H9 (cell line): ENCODE measurements around the gene COX6A1. TPM values are rescaled to one million over a fixed set of nuclear protein-coding genes. Genes with fewer than 3 reads are reported as not detected.

Experiments
- DNase-seq: peaks from one replicate; pipeline ENCODE4 v3.0.0-alpha.2; 2017
- H2AFZ ChIP-seq: one replicate; pipeline ENCODE4 v1.6.1; 2013; ENCODE audit warnings: mild to moderate bottlenecking, low read length, control low read depth, moderate library complexity
- H2AK5ac ChIP-seq: 2 replicates; pipeline ENCODE4 v1.6.1; 2013; ENCODE audit warnings: low read length, control low read depth, mixed read lengths; ENCODE audit not compliant: insufficient read length
- H2BK120ac ChIP-seq: one replicate; pipeline ENCODE4 v1.6.1; 2013; ENCODE audit warnings: low read depth, mild to moderate bottlenecking, low read length, control low read depth, inconsistent platforms; ENCODE audit not compliant: poor library complexity, severe bottlenecking
- H2BK12ac ChIP-seq: 2 replicates; pipeline ENCODE4 v1.6.1; 2013; ENCODE audit warnings: low read length, control low read depth, mixed read lengths, low read depth; ENCODE audit not compliant: insufficient read length
- H2BK15ac ChIP-seq: 2 replicates; pipeline ENCODE4 v1.6.1; 2013; ENCODE audit warnings: low read depth, low read length, control low read depth
- H2BK20ac ChIP-seq: one replicate; pipeline ENCODE4 v1.6.1; 2013; ENCODE audit warnings: low read depth, mild to moderate bottlenecking, low read length, control low read depth, inconsistent platforms; ENCODE audit not compliant: poor library complexity, severe bottlenecking
- H2BK5ac ChIP-seq: 2 replicates; pipeline ENCODE4 v1.6.1; 2013; ENCODE audit warnings: low read length, control low read depth, mixed read lengths; ENCODE audit not compliant: insufficient read length
- H3K14ac ChIP-seq: 2 replicates; pipeline ENCODE4 v1.6.1; 2013; ENCODE audit warnings: low read length, control low read depth; ENCODE audit not compliant: insufficient read depth
- H3K18ac ChIP-seq: 2 replicates; pipeline ENCODE4 v1.6.1; 2013; ENCODE audit warnings: low read depth, mild to moderate bottlenecking, mixed read lengths, low read length, control low read depth; ENCODE audit not compliant: insufficient read length
- H3K23ac ChIP-seq: 2 replicates; pipeline ENCODE4 v1.6.1; 2013; ENCODE audit warnings: low read length, control low read depth, mixed read lengths, low read depth; ENCODE audit not compliant: insufficient read length
- H3K23me2 ChIP-seq: 2 replicates; pipeline ENCODE4 v1.6.1; 2013; ENCODE audit warnings: low read depth, mild to moderate bottlenecking, mixed read lengths, low read length, control low read depth; ENCODE audit not compliant: insufficient read length, poor library complexity, severe bottlenecking
- H3K27ac ChIP-seq: 2 replicates; pipeline ENCODE4 v1.5.1; 2013; ENCODE audit warnings: low read length, control low read depth, mixed read lengths, low read depth; ENCODE audit not compliant: insufficient read length
- H3K27me3 ChIP-seq: 2 replicates; pipeline ENCODE4 v1.6.1; 2013; ENCODE audit warnings: low read length, control low read depth, inconsistent platforms; ENCODE audit not compliant: insufficient read depth
- H3K4ac ChIP-seq: 2 replicates; pipeline ENCODE4 v1.6.1; 2013; ENCODE audit warnings: low read depth, mild to moderate bottlenecking, control low read depth, inconsistent platforms, low read length, moderate library complexity
- H3K4me1 ChIP-seq: 2 replicates; pipeline ENCODE4 v1.6.1; 2013; ENCODE audit warnings: low read length, control low read depth, inconsistent platforms; ENCODE audit not compliant: insufficient read depth
- H3K4me2 ChIP-seq: 2 replicates; pipeline ENCODE4 v1.6.1; 2013; ENCODE audit warnings: low read length, control low read depth, mixed read lengths; ENCODE audit not compliant: insufficient read length, insufficient read depth
- H3K56ac ChIP-seq: 2 replicates; pipeline ENCODE4 v1.6.1; 2013; ENCODE audit warnings: low read depth, mild to moderate bottlenecking, mixed read lengths, low read length, control low read depth; ENCODE audit not compliant: insufficient read length
- H3K79me1 ChIP-seq: 2 replicates; pipeline ENCODE4 v1.6.1; 2013; ENCODE audit warnings: low read depth, mild to moderate bottlenecking, moderate library complexity, low read length, control low read depth, inconsistent platforms; ENCODE audit not compliant: insufficient read depth, poor library complexity, severe bottlenecking
- H3K79me2 ChIP-seq: 2 replicates; pipeline ENCODE4 v1.6.1; 2013; ENCODE audit warnings: low read length, control low read depth, inconsistent platforms; ENCODE audit not compliant: insufficient read depth
- H3K9ac ChIP-seq: 2 replicates; pipeline ENCODE4 v1.6.1; 2013; ENCODE audit warnings: low read length, control low read depth, mixed read lengths; ENCODE audit not compliant: insufficient read length; ENCODE audit errors: extremely low read depth
- H3K9me3 ChIP-seq: one replicate; pipeline ENCODE4 v1.6.1; 2013; ENCODE audit warnings: low read depth, low read length, inconsistent platforms; ENCODE audit not compliant: control insufficient read depth
- H3T11ph ChIP-seq: one replicate; pipeline ENCODE4 v1.6.1; 2013; ENCODE audit warnings: mild to moderate bottlenecking, low read length, control low read depth, inconsistent platforms
- H4K20me1 ChIP-seq: one replicate; pipeline ENCODE4 v1.6.1; 2013; ENCODE audit not compliant: control insufficient read depth, insufficient read length, insufficient read depth
- H4K5ac ChIP-seq: 2 replicates; pipeline ENCODE4 v1.6.1; 2013; ENCODE audit warnings: low read depth, mild to moderate bottlenecking, mixed read lengths, low read length, control low read depth; ENCODE audit not compliant: insufficient read length
- H4K8ac ChIP-seq: replicated peaks from 2 replicates; pipeline ENCODE4 v1.6.1; 2013; ENCODE audit warnings: low read length, control low read depth, mixed read lengths, low read depth; ENCODE audit not compliant: insufficient read length
- H4K91ac ChIP-seq: 2 replicates; pipeline ENCODE4 v1.6.1; 2013; ENCODE audit warnings: low read depth, mild to moderate bottlenecking, moderate library complexity, mixed read lengths, low read length, control low read depth; ENCODE audit not compliant: insufficient read length
- H3K27ac Mint-ChIP-seq, 3 experiments: 2 replicates in 2 of 3; 3 replicates in 1 of 3; pipeline ENCODE4 v1.8.0; 2020 to 2021; ENCODE audit warnings: mixed read lengths in 3 of 3, mild to moderate bottlenecking in 1 of 3, moderate library complexity in 1 of 3
- H3K27me3 Mint-ChIP-seq: 2 replicates; pipeline ENCODE4 v1.8.0; 2021; ENCODE audit warnings: low read depth, mild to moderate bottlenecking, moderate library complexity, mixed read lengths
- H3K36me3 Mint-ChIP-seq, 3 experiments: 2 replicates in 2 of 3; 3 replicates in 1 of 3; pipeline ENCODE4 v1.8.0; 2020 to 2021; ENCODE audit warnings: low read depth in 3 of 3, mixed read lengths in 3 of 3; ENCODE audit not compliant: insufficient read depth in 1 of 3
- H3K4me1 Mint-ChIP-seq, 2 experiments: 2 replicates each; pipeline ENCODE4 v1.8.0; 2020; ENCODE audit warnings: mixed read lengths in 2 of 2
- H3K4me3 Mint-ChIP-seq, 2 experiments: 2 replicates in 1 of 2; 3 replicates in 1 of 2; pipeline ENCODE4 v1.8.0; 2020 to 2021; ENCODE audit warnings: mild to moderate bottlenecking in 2 of 2, mixed read lengths in 2 of 2, moderate library complexity in 1 of 2
- H3K9me3 Mint-ChIP-seq, 2 experiments: 2 replicates in 1 of 2; 3 replicates in 1 of 2; pipeline ENCODE4 v1.8.0; 2020; ENCODE audit warnings: mild to moderate bottlenecking in 2 of 2, mixed read lengths in 2 of 2, moderate library complexity in 1 of 2
- WGBS: extraction: QIAGEN DNeasy Blood & Tissue Kit; methylation state at CpG from one replicate; pipeline ENCODE4 v1.1.7; 2013; ENCODE audit warnings: missing lambda C conversion rate, low lambda C conversion rate, mixed read lengths; ENCODE audit not compliant: insufficient read length; ENCODE audit errors: extremely low coverage; 5-methylcytosine and 5-hydroxymethylcytosine counted together
- total RNA-seq: library from RNA; stranded (reverse); gene quantifications from 2 replicates; pipeline ENCODE4 v1.2.1, GENCODE V29; 2021
- TF ChIP-seq, protein P1 (sequence below): fragments of 200-600 bp; sonication (generic); conservative IDR thresholded peaks from 3 replicates; pipeline ENCODE4 v1.8.0; 2021; ENCODE audit warnings: antibody characterized with exemption, mild to moderate bottlenecking

Gene COX6A1
- total RNA-seq, 1 experiment from 2014 or later, result 415 TPM

DNA sequence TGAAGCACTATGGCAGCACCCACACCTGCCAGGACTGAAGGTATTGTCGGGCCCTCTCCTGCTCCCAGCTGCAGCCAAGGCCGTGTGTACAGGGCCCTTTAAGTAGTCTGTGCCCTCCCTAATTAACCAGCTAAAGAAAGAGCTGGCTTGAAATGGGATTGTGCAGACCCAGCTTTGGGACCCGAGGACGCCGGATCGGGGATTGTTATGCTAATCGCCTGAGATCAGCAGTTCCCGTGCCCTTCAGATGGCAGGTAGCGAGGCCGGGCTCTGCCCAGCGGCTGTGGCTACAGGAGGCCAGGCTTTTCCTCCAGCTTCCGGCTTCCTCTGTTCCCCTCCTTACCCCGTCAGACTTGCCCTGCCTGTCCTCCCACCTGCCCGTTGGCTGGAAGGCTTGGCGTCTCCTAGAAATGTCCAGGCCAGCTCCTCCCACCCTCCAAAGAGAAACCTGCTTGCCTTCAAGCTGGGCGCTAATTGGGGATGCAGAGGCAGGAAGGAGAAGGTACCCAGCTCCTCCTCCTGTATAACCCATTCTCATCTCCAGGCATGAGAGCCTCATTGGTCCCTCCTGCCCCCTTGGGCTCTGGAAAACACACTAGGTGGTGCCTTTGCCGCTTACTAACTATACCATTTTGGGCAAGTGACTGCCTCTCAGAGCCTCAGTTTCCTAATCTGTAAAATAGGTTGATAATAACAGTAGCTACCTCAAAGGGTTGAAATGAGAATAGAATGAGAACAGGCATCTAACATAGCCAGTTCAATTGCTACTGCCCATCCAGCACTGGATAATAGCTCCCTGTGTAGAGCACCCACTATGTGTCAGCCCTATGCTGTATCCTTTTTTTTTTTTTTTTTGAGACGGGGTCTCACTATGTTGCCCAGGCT lies 43.2 kb upstream of the COX6A1 start:
- H3K14ac ChIP-seq, result peak overlapping the region; percentile 67; the same call in 1 of the 2 replicates
- H2BK5ac ChIP-seq, result no peak overlapping the region
- H3K4me1 ChIP-seq, result peaks cover 2% of the 10 kb centered on the region; the same call in 1 of the 2 replicates
- Mint-ChIP-seq H3K27me3 (no peaks in the 10 kb centered on the region; the same call in 1 of the 2 replicates), H3K9me3 (no peaks in the 10 kb centered on the region; a peak in 2 of 5 replicates), H3K4me1 (peaks cover 24 to 49% of the 10 kb centered on the region in 2 experiments), H3K4me3 (peak overlapping the region; percentile 37 to 69), H3K36me3 (no peaks in the 10 kb centered on the region), H3K27ac (peak overlapping the region; percentile 81 to 95 (median 88))
- H4K5ac ChIP-seq, result no peak overlapping the region
- H3K18ac ChIP-seq, result peak overlapping the region; percentile 43
- no peak overlapping the region for H2BK12ac ChIP-seq
- no peaks in the 10 kb centered on the region for H3K27me3 ChIP-seq
- no peak overlapping the region for H2BK20ac ChIP-seq
- no peaks in the 10 kb centered on the region for H3K9me3 ChIP-seq
- no CpG with 5 or more reads among the region's 18 CpGs for WGBS
- no peak overlapping the region for H2BK120ac ChIP-seq
- no peak overlapping the region for H3T11ph ChIP-seq
- H3K9ac ChIP-seq, result no peak overlapping the region
- H2BK15ac ChIP-seq, result no peak overlapping the region
- DNase-seq, result peak; percentile 98
- no peak overlapping the region for H2AK5ac ChIP-seq
- TF ChIP-seq, protein P1, sequence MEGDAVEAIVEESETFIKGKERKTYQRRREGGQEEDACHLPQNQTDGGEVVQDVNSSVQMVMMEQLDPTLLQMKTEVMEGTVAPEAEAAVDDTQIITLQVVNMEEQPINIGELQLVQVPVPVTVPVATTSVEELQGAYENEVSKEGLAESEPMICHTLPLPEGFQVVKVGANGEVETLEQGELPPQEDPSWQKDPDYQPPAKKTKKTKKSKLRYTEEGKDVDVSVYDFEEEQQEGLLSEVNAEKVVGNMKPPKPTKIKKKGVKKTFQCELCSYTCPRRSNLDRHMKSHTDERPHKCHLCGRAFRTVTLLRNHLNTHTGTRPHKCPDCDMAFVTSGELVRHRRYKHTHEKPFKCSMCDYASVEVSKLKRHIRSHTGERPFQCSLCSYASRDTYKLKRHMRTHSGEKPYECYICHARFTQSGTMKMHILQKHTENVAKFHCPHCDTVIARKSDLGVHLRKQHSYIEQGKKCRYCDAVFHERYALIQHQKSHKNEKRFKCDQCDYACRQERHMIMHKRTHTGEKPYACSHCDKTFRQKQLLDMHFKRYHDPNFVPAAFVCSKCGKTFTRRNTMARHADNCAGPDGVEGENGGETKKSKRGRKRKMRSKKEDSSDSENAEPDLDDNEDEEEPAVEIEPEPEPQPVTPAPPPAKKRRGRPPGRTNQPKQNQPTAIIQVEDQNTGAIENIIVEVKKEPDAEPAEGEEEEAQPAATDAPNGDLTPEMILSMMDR, result no peak
- H3K27ac ChIP-seq, result peak overlapping the region; percentile 19
- no peak overlapping the region for H4K8ac ChIP-seq
- H4K20me1 ChIP-seq, result no peaks in the 10 kb centered on the region
- H3K23ac ChIP-seq, result no peak overlapping the region
- no peak overlapping the region for H3K56ac ChIP-seq
- H2AFZ ChIP-seq, result no peak overlapping the region
- no peaks in the 10 kb centered on the region for H3K79me1 ChIP-seq
- H4K91ac ChIP-seq, result no peak overlapping the region
- H3K23me2 ChIP-seq, result no peaks in the 10 kb centered on the region
- peak overlapping the region; percentile 18 for H3K4me2 ChIP-seq
- no peaks in the 10 kb centered on the region for H3K79me2 ChIP-seq
- no peak overlapping the region for H3K4ac ChIP-seq
